HEK293 (cell line): ENCODE data around the gene PDE4D.

Experiments used
- CTCF ChIA-PET: fragments of 350-600 bp; formaldehyde crosslinking; extraction: SDS; loops from one replicate; lab custom pipeline; 2021; ENCODE audit warnings: antibody characterized with exemption; lab: Yijun Ruan, JAX
- POLR2A ChIA-PET: fragments of 300-600 bp; formaldehyde crosslinking; extraction: SDS; loops from one replicate; lab custom pipeline; 2020; ENCODE audit warnings: antibody characterized with exemption, inconsistent platforms; lab: Yijun Ruan, JAX
- H3K27ac ChIP-seq: fragments of 200-500 bp; sonication (Bioruptor generic); 2 replicates; pipeline ENCODE4 v1.5.1; 2014; ENCODE audit warnings: low read depth, low read length, control low read depth, inconsistent platforms; ENCODE audit errors: extremely low read depth
- H3K36me3 ChIP-seq, 2 experiments: fragments of 200-500 bp in 1 of 2; sonication (Bioruptor generic) in 1 of 2; 1 replicate in 1 of 2; 2 replicates in 1 of 2; pipeline ENCODE4 v1.5.1; 2014 to 2017; ENCODE audit warnings: inconsistent platforms in 2 of 2, low read length in 2 of 2; ENCODE audit not compliant: control insufficient read depth in 2 of 2, insufficient read depth in 1 of 2
- H3K4me1 ChIP-seq: fragments of 200-500 bp; sonication (Bioruptor generic); 2 replicates; pipeline ENCODE4 v1.5.1; 2014; ENCODE audit warnings: mild to moderate bottlenecking, low read length, inconsistent platforms; ENCODE audit not compliant: control insufficient read depth, insufficient read depth
- H3K4me3 ChIP-seq: 2 replicates; pipeline ENCODE4 v1.5.1; 2011; ENCODE audit warnings: low read depth, mild to moderate bottlenecking, control low read depth, low read length, moderate library complexity
- H3K9me3 ChIP-seq: fragments of 200-500 bp; sonication (Bioruptor generic); 2 replicates; pipeline ENCODE4 v1.5.1; 2014; ENCODE audit warnings: low read depth, low read length, inconsistent platforms; ENCODE audit not compliant: control insufficient read depth, insufficient read depth
- CTCF ChIP-seq: fragments of 450-650 bp; formaldehyde crosslinking; IDR thresholded peaks from 2 replicates; pipeline ENCODE4 v1.5.1; 2016; ENCODE audit warnings: missing biosample characterization, missing genetic modification characterization
- FEZF1 ChIP-seq: fragments of 450-650 bp; formaldehyde crosslinking; IDR thresholded peaks from 2 replicates; pipeline ENCODE4 v1.5.1; 2016; ENCODE audit warnings: missing biosample characterization, missing genetic modification characterization
- GLIS1 ChIP-seq: fragments of 450-650 bp; formaldehyde crosslinking; IDR thresholded peaks from 2 replicates; pipeline ENCODE4 v1.5.1; 2016; ENCODE audit warnings: missing biosample characterization, missing genetic modification characterization
- PRDM1 ChIP-seq: fragments of 450-650 bp; formaldehyde crosslinking; IDR thresholded peaks from 2 replicates; pipeline ENCODE4; 2016; ENCODE audit warnings: missing biosample characterization, missing genetic modification characterization
- PRDM10 ChIP-seq: fragments of 450-650 bp; formaldehyde crosslinking; IDR thresholded peaks from 2 replicates; pipeline ENCODE4 v1.5.1; 2016; ENCODE audit warnings: missing biosample characterization, missing genetic modification characterization
- SALL2 ChIP-seq: fragments of 450-650 bp; formaldehyde crosslinking; IDR thresholded peaks from 2 replicates; pipeline ENCODE4 v1.5.0; 2017; ENCODE audit warnings: missing biosample characterization, mild to moderate bottlenecking, missing genetic modification characterization, borderline replicate concordance
- ZBTB17 ChIP-seq: fragments of 450-650 bp; formaldehyde crosslinking; IDR thresholded peaks from 2 replicates; pipeline ENCODE4 v1.5.1; 2016; ENCODE audit warnings: missing biosample characterization, missing genetic modification characterization
- ZBTB44 ChIP-seq: fragments of 450-650 bp; IDR thresholded peaks from 2 replicates; pipeline ENCODE4 v1.5.1; 2018; ENCODE audit warnings: missing biosample characterization, mild to moderate bottlenecking, missing genetic modification characterization
- ZEB2 ChIP-seq: fragments of 450-650 bp; formaldehyde crosslinking; IDR thresholded peaks from 2 replicates; pipeline ENCODE4 v1.5.1; 2016; ENCODE audit warnings: missing biosample characterization, missing genetic modification characterization
- ZFP37 ChIP-seq: fragments of 450-650 bp; formaldehyde crosslinking; IDR thresholded peaks from 2 replicates; pipeline ENCODE4 v1.5.1; 2016; ENCODE audit warnings: missing biosample characterization, missing genetic modification characterization
- ZFP69B ChIP-seq: fragments of 450-650 bp; formaldehyde crosslinking; IDR thresholded peaks from 2 replicates; pipeline ENCODE4 v1.5.1; 2016; ENCODE audit warnings: missing biosample characterization, missing genetic modification characterization
- ZNF174 ChIP-seq: fragments of 450-650 bp; formaldehyde crosslinking; IDR thresholded peaks from 2 replicates; pipeline ENCODE4 v1.5.0; 2017; ENCODE audit warnings: missing biosample characterization, mild to moderate bottlenecking, missing genetic modification characterization
- ZNF19 ChIP-seq: fragments of 450-650 bp; formaldehyde crosslinking; IDR thresholded peaks from 2 replicates; pipeline ENCODE4; 2016; ENCODE audit warnings: missing biosample characterization, missing genetic modification characterization, low read depth
- ZNF211 ChIP-seq: fragments of 450-650 bp; formaldehyde crosslinking; IDR thresholded peaks from 2 replicates; pipeline ENCODE4 v1.5.1; 2016; ENCODE audit warnings: low read depth, missing biosample characterization, missing genetic modification characterization
- ZNF248 ChIP-seq: fragments of 450-650 bp; formaldehyde crosslinking; IDR thresholded peaks from 2 replicates; pipeline ENCODE4 v1.5.1; 2017; ENCODE audit warnings: missing biosample characterization, missing genetic modification characterization
- ZNF366 ChIP-seq: fragments of 450-650 bp; formaldehyde crosslinking; conservative IDR thresholded peaks from 2 replicates; pipeline ENCODE4 v1.5.1; 2016; ENCODE audit warnings: missing biosample characterization, missing genetic modification characterization
- ZNF501 ChIP-seq: fragments of 450-650 bp; formaldehyde crosslinking; IDR thresholded peaks from 2 replicates; pipeline ENCODE4 v1.5.1; 2016; ENCODE audit warnings: missing biosample characterization, missing genetic modification characterization
- ZNF600 ChIP-seq: fragments of 450-650 bp; formaldehyde crosslinking; IDR thresholded peaks from 2 replicates; pipeline ENCODE4 v1.5.1; 2016; ENCODE audit warnings: missing biosample characterization, missing genetic modification characterization
- ZNF624 ChIP-seq: fragments of 450-650 bp; formaldehyde crosslinking; IDR thresholded peaks from 2 replicates; pipeline ENCODE4 v1.5.1; 2017; ENCODE audit warnings: missing biosample characterization, missing genetic modification characterization
- ZNF658 ChIP-seq: fragments of 450-650 bp; formaldehyde crosslinking; IDR thresholded peaks from 2 replicates; pipeline ENCODE4; 2016; ENCODE audit warnings: missing biosample characterization, missing genetic modification characterization
- TF ChIP-seq, protein P1 (sequence below): fragments of 450-650 bp; formaldehyde crosslinking; IDR thresholded peaks from 2 replicates; pipeline ENCODE4 v1.5.1; 2016; ENCODE audit warnings: missing biosample characterization, missing genetic modification characterization
- TF ChIP-seq, protein P2 (sequence below): fragments of 450-650 bp; formaldehyde crosslinking; IDR thresholded peaks from 2 replicates; pipeline ENCODE4 v1.5.1; 2016; ENCODE audit warnings: missing biosample characterization, missing genetic modification characterization, borderline replicate concordance

Gene PDE4D

GRCh38 chr5:59116231-59116865, 777.2 kb downstream of the PDE4D start:
- Histone ChIP-seq H3K36me3 (no peaks in the 10 kb centered on the region), H3K4me3 (no peak overlapping the region), H3K27ac (no peak overlapping the region), H3K4me1 (peaks cover 10% of the 10 kb centered on the region; the same call in 1 of the 2 replicates), H3K9me3 (no peaks in the 10 kb centered on the region)
- CTCF ChIA-PET = no interaction called here
- POLR2A ChIA-PET = interaction anchor here (1.9 kb wide), 1 partner anchor 11 kb away, joined by 5 read pairs; no protein-coding TSS in a partner anchor
- TF ChIP-seq ZBTB17 (tag by site-specific recombination) (peak; percentile 95), ZBTB44 (tag by site-specific recombination) (peak; percentile 8; the same call in 1 of the 2 replicates), ZNF366 (tag by site-specific recombination) (0 out of 2 replicates have a peak, but pooled peaks have one; percentile 24), ZNF600 (peak; percentile 86), ZNF501 (tag by site-specific recombination) (peak; percentile 21; the same call in 1 of the 2 replicates), ZEB2 (tag by site-specific recombination) (peak; percentile 38; the same call in 1 of the 2 replicates), CTCF (tag by site-specific recombination) (no peak), ZFP69B (tag by site-specific recombination) (no peak), PRDM10 (tag by site-specific recombination) (peak; percentile 68), PRDM1 (tag by site-specific recombination) (peak; percentile 94), FEZF1 (peak; percentile 14; the same call in 1 of the 2 replicates), ZNF248 (no peak)

DNA sequence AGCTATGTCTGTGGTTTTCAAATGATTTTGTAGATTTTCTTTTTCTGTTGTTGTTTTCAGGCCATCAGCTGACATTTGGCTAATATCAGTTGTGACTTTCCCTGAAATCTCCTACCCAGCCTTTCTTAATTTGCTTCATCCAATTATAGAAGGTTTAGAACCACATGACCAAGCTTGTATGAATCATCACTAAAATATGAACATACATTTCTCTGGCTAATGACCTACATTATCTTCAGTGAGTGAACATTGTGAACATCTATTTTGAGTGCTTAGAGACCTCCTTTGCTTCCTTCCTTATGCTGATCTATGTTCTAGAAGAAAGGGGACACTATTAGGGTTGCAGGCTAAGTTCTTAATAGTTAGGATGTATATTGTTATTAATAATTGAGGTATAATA, 778.2 kb downstream of the PDE4D start:
- H3K27ac ChIP-seq = no peak overlapping the region
- no peaks in the 10 kb centered on the region for H3K36me3 ChIP-seq
- ChIA-PET POLR2A (interaction anchor here (1.9 kb wide), 1 partner anchor 12 kb away, joined by 5 read pairs; no protein-coding TSS in a partner anchor), CTCF (no interaction called here)
- peaks cover 10% of the 10 kb centered on the region; the same call in 1 of the 2 replicates for H3K4me1 ChIP-seq
- TF ChIP-seq FEZF1 (no peak), GLIS1 (tag by site-specific recombination) (no peak), ZNF19 (tag by site-specific recombination) (no peak)
- H3K9me3 ChIP-seq = no peaks in the 10 kb centered on the region
- H3K4me3 ChIP-seq = no peak overlapping the region

DNA sequence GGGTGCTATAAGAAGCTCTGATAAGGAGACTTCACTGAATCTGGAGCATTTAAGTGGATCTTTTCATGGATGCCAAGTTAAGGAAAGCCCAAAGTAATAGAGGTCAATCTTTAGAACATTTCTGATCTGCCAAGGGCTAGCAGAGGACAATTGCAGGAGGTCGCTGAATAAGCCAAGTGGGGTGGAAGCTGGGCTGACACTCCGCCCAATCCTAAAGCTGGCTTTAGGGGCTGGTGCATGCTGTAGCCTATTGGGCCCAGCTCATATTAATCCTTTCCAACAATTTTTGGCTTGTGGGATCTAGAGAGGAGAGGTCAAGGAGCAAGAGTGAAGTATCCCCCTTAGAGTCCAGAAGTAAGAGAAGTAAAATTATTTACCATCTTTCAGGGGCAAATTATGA, 784.1 kb downstream of the PDE4D start:
- Histone ChIP-seq H3K4me1 (no peaks in the 10 kb centered on the region), H3K27ac (no peak overlapping the region), H3K36me3 (no peaks in the 10 kb centered on the region), H3K4me3 (no peak overlapping the region), H3K9me3 (no peaks in the 10 kb centered on the region)
- ChIA-PET CTCF (no interaction called here), POLR2A (no interaction called here)
- TF ChIP-seq, protein P1, sequence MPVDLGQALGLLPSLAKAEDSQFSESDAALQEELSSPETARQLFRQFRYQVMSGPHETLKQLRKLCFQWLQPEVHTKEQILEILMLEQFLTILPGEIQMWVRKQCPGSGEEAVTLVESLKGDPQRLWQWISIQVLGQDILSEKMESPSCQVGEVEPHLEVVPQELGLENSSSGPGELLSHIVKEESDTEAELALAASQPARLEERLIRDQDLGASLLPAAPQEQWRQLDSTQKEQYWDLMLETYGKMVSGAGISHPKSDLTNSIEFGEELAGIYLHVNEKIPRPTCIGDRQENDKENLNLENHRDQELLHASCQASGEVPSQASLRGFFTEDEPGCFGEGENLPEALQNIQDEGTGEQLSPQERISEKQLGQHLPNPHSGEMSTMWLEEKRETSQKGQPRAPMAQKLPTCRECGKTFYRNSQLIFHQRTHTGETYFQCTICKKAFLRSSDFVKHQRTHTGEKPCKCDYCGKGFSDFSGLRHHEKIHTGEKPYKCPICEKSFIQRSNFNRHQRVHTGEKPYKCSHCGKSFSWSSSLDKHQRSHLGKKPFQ (tag by site-specific recombination) = no peak
- no peak for TF ChIP-seq ZNF658 (tag by site-specific recombination)
- no peak for TF ChIP-seq ZNF174 (tag by site-specific recombination)
- TF ChIP-seq ZFP37 (tag by site-specific recombination) = no peak
- no peak for TF ChIP-seq ZNF211 (tag by site-specific recombination)
- TF ChIP-seq, protein P2, sequence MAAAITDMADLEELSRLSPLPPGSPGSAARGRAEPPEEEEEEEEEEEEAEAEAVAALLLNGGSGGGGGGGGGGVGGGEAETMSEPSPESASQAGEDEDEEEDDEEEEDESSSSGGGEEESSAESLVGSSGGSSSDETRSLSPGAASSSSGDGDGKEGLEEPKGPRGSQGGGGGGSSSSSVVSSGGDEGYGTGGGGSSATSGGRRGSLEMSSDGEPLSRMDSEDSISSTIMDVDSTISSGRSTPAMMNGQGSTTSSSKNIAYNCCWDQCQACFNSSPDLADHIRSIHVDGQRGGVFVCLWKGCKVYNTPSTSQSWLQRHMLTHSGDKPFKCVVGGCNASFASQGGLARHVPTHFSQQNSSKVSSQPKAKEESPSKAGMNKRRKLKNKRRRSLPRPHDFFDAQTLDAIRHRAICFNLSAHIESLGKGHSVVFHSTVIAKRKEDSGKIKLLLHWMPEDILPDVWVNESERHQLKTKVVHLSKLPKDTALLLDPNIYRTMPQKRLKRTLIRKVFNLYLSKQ (tag by site-specific recombination) = no peak
- no peak for TF ChIP-seq ZNF624 (tag by site-specific recombination)
- TF ChIP-seq SALL2 (tag by site-specific recombination) = no peak
- no peak for TF ChIP-seq ZNF366 (tag by site-specific recombination)
